H1 (cell line): ENCODE measurements around the gene SLC15A2. TPM values are rescaled to one million over a fixed set of nuclear protein-coding genes. Genes with fewer than 3 reads are reported as not detected.

Experiments used
- BACH1 ChIP-seq: IDR thresholded peaks from 2 replicates; pipeline ENCODE4 v1.6.1; 2012; ENCODE audit warnings: low read length, improper control_type of control experiment
- CBX8 ChIP-seq: fragments of 300-800, 300-1000 bp; sonication (generic); IDR thresholded peaks from 2 replicates; pipeline ENCODE4 v1.7.1; 2016; ENCODE audit warnings: low read depth, low read length, borderline replicate concordance
- CEBPB ChIP-seq: IDR thresholded peaks from 2 replicates; pipeline ENCODE4 v1.6.1; 2012; ENCODE audit warnings: low read depth, low read length
- KDM5A ChIP-seq: fragments of 200-600 bp; IDR thresholded peaks from 2 replicates; pipeline ENCODE4 v1.7.1; 2012; ENCODE audit warnings: mild to moderate bottlenecking, low read length, inconsistent platforms, mixed read lengths
- polyA plus RNA-seq, 7 experiments: library from polyadenylated mRNA; depleted of rRNA in 3 of 7; stranded (reverse) in 5 of 7; unstranded in 2 of 7; fragments of >200 nt in 5 of 7; fragments of 200-250 nt in 2 of 7; gene quantifications; 1 replicate in 5 of 7; 2 replicates in 1 of 7; 4 replicates in 1 of 7; pipeline versions ENCODE4 v1.2.1 to v1.2.3, GENCODE V29; 2011 to 2013; ENCODE audit warnings: missing spikeins in 2 of 7, mixed read lengths in 2 of 7
- total RNA-seq: library from RNA; stranded (reverse); fragmentation: NEBNext Ultra II Directional; extraction: Animal tissue kit (Norgen Biotek cat#: 25700); gene quantifications from 2 replicates; pipeline ENCODE4 v1.2.1, GENCODE V29; 2021

SLC15A2 gene
- total and polyA plus RNA-seq, 2 of the 8 experiments (the other 6 are each of a cell fraction or from before 2014, with no cell fraction given) = 2.0 to 3.6 TPM

GRCh38 chr3:121918779-121919483 is 24.7 kb downstream of the SLC15A2 start (continued):
- no peak for TF ChIP-seq BACH1
- TF ChIP-seq CEBPB = no peak
- TF ChIP-seq KDM5A = no peak
- TF ChIP-seq CBX8 = no peak
